Inflammatory macrophage (primary cell): ENCODE results near the gene EMC8.
"Not testable (repeated sequence)": the region's sequence is repeated elsewhere in the genome, so short reads cannot be mapped to it uniquely, and the experiment has no call there.

Experiments
- DNase-seq, 2 donors: peaks; one replicate each; pipeline ENCODE4 v3.0.0-alpha.2; 2020 to 2022

The EMC8 gene

GRCh38 chr16:85834741-85835140 is 35.4 kb upstream of the EMC8 start:
- DNase-seq: no peak

GRCh38 chr16:85833219-85833920 is 34.0 kb upstream of the EMC8 start:
- no peak for DNase-seq

GRCh38 chr16:85832570-85833218 is 33.4 kb upstream of the EMC8 start:
- DNase-seq: no peak

GRCh38 chr16:85830821-85831220 is 31.5 kb upstream of the EMC8 start:
- DNase-seq: peak; percentile 56 to 58

- DNase-seq: peak; percentile 82
Measured at GRCh38 chr16:85829751-85830445, 30.6 kb upstream of the EMC8 start.

- no peak for DNase-seq
Measured at GRCh38 chr16:85829171-85829719, 29.9 kb upstream of the EMC8 start.

GRCh38 chr16:85828166-85828565 is 28.8 kb upstream of the EMC8 start:
- no peak for DNase-seq

- no peak for DNase-seq
Measured at GRCh38 chr16:85826686-85827247, 27.4 kb upstream of the EMC8 start.

GRCh38 chr16:85825326-85825725 is 26.0 kb upstream of the EMC8 start:
- DNase-seq: no peak

- peak; percentile 44 to 79 for DNase-seq
Measured at GRCh38 chr16:85824161-85825135, 25.1 kb upstream of the EMC8 start.

GRCh38 chr16:85823328-85823920 is 24.1 kb upstream of the EMC8 start:
- no peak for DNase-seq

GRCh38 chr16:85822145-85822544 is 22.8 kb upstream of the EMC8 start:
- DNase-seq: no peak

GRCh38 chr16:85821390-85822135 is 22.2 kb upstream of the EMC8 start:
- peak; percentile 86 to 87 for DNase-seq

GRCh38 chr16:85820604-85821372 is 21.4 kb upstream of the EMC8 start:
- DNase-seq: no peak

- no peak for DNase-seq
Measured at GRCh38 chr16:85819771-85820170, 20.4 kb upstream of the EMC8 start.

- DNase-seq: peak; percentile 91 to 92
Measured at GRCh38 chr16:85819245-85819644, 19.9 kb upstream of the EMC8 start.

GRCh38 chr16:85817195-85817594 is 17.9 kb upstream of the EMC8 start:
- DNase-seq: not testable (repeated sequence)

GRCh38 chr16:85816159-85816558 is 16.8 kb upstream of the EMC8 start:
- DNase-seq: no peak

- no peak for DNase-seq
Measured at GRCh38 chr16:85812811-85813700, 13.7 kb upstream of the EMC8 start.
